Dendritic cell treated with granulocyte-macrophage colony-stimulating factor and Interleukin-4, amounts not matched to agents 40 ng/mL and 50 ng/mL, for 4 days (primary cell): ENCODE results near the gene SLC2A6.

Source experiments
- H3K27ac Mint-ChIP-seq: one replicate; pipeline ENCODE4 v1.8.0; 2022; ENCODE audit warnings: mild to moderate bottlenecking, mixed read lengths
- H3K27me3 Mint-ChIP-seq: one replicate; pipeline ENCODE4 v1.8.0; 2022; ENCODE audit warnings: mild to moderate bottlenecking, mixed read lengths
- H3K36me3 Mint-ChIP-seq: one replicate; pipeline ENCODE4 v1.8.0; 2022; ENCODE audit warnings: low read depth, mixed read lengths
- H3K4me1 Mint-ChIP-seq: one replicate; pipeline ENCODE4 v1.8.0; 2022; ENCODE audit warnings: low read depth, mixed read lengths
- H3K4me3 Mint-ChIP-seq: one replicate; pipeline ENCODE4 v1.8.0; 2022; ENCODE audit warnings: mild to moderate bottlenecking, moderate library complexity, mixed read lengths
- H3K9me3 Mint-ChIP-seq: one replicate; pipeline ENCODE4 v1.8.0; 2022; ENCODE audit warnings: mixed read lengths
- intact Hi-C: fragments of 100-400 bp; cut with micrococcal nuclease; formaldehyde crosslinking; loops from one replicate; pipeline ENCODE4 v1.15.0; 2022

Gene SLC2A6, protein sequence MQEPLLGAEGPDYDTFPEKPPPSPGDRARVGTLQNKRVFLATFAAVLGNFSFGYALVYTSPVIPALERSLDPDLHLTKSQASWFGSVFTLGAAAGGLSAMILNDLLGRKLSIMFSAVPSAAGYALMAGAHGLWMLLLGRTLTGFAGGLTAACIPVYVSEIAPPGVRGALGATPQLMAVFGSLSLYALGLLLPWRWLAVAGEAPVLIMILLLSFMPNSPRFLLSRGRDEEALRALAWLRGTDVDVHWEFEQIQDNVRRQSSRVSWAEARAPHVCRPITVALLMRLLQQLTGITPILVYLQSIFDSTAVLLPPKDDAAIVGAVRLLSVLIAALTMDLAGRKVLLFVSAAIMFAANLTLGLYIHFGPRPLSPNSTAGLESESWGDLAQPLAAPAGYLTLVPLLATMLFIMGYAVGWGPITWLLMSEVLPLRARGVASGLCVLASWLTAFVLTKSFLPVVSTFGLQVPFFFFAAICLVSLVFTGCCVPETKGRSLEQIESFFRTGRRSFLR

DNA sequence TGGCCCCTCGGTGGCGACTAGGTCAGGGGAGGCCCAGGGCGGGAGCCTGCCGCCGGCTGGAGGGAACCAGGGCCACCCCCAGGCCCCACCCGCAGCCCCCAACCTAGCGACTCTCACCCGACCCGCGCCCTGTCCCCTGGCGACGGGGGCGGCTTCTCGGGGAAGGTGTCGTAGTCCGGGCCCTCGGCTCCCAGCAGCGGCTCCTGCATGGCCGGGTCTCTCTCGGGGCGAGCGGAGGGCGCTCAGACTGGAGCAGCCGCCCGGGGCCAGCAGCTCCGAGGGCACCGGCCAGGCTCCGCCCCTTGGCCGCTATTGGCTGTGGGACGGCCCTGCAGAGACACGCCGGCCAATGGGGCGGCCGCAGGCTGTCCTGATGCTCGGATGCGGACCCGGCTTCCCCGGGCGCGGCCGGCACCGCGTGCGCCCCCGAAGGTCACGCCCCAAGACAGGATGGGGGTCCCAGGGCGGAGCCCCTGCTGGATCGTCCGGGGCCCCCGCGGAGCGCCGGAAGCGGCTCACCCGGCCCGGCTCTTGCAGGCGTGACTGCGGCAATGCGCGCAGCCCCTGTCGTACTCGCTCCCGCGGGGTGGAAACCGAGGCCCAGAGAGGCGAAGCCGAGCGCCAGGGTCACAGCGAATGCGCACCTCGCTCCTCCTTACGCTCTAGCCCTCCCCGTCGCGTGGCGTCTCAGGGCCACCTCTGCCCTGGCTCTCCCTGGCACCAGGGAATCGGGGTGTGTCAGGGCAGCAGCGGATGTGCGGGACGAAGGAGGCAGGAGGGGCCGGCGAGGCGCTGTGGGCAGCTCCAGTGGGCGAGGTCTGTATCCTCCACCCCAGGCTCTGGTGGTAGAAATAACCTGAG is at the start of gene SLC2A6:
Gene SLC2A6 (minus strand): TSS at position 249 of the 861 bp plus-strand sequence. CDS start 40 bp downstream, at position 209.
- peaks cover 39% of the 10 kb centered on the region for H3K27me3 Mint-ChIP-seq
- intact Hi-C loops: loop anchor here (2.0 to 5.0 kb wide), 2 partner anchors 20 to 122 kb away; partner anchors contain the start of genes CACFD1, SURF1 and SURF2
- peak within 1 kb of the TSS; percentile 86 for H3K4me3 Mint-ChIP-seq
- H3K27ac Mint-ChIP-seq: peak within 1 kb of the TSS; percentile 79
- peaks cover 37% of the 10 kb centered on the region for H3K36me3 Mint-ChIP-seq
- H3K9me3 Mint-ChIP-seq: no peaks in the 10 kb centered on the region
- H3K4me1 Mint-ChIP-seq: peaks cover 49% of the 10 kb centered on the region

- Mint-ChIP-seq H3K27ac (no peak overlapping the region), H3K4me3 (no peak overlapping the region), H3K36me3 (no peaks in the 10 kb centered on the region), H3K4me1 (peaks cover 5% of the 10 kb centered on the region), H3K27me3 (peaks cover 31% of the 10 kb centered on the region), H3K9me3 (no peaks in the 10 kb centered on the region)
- intact Hi-C loops: no loop called here
Observed at GRCh38 chr9:133528001-133528875, 49.3 kb upstream of the SLC2A6 start.

- intact Hi-C loops: no loop called here
- peaks cover 23% of the 10 kb centered on the region for H3K27me3 Mint-ChIP-seq
- H3K9me3 Mint-ChIP-seq: no peaks in the 10 kb centered on the region
- no peak overlapping the region for H3K27ac Mint-ChIP-seq
- no peaks in the 10 kb centered on the region for H3K36me3 Mint-ChIP-seq
- H3K4me3 Mint-ChIP-seq: no peak overlapping the region
- no peaks in the 10 kb centered on the region for H3K4me1 Mint-ChIP-seq
Observed at GRCh38 chr9:133527444-133527920, 48.6 kb upstream of the SLC2A6 start.

DNA sequence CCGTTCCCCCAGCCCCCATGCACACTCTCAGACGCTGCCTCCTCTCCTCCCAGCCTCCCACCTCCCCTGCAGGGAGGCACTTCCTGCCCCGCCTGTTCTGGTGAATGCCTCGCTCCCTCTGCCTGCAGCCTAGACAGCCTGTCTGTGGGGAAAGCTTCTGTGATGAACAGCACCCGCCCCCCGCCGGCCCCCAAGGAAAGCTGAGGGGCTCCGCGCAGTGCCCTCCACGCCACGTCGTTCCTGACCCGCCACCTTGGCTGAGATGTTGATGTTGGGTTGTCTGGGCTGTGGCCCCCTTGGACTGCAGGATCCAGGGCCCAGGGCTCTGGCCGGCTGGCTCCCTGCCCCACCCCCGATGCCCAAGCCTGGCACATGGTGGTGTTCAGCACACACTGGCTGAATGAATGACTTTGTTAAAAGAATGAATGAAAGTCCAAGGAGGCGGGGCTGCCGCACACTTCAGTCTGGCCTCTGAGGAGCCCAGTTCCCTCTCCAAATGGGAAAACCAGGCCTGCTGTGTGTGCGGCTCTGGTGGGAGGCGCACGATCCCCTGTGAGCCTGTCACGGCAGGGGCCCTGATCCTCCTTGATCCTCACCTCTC is 47.9 kb upstream of the SLC2A6 start:
- intact Hi-C loops: no loop called here

DNA sequence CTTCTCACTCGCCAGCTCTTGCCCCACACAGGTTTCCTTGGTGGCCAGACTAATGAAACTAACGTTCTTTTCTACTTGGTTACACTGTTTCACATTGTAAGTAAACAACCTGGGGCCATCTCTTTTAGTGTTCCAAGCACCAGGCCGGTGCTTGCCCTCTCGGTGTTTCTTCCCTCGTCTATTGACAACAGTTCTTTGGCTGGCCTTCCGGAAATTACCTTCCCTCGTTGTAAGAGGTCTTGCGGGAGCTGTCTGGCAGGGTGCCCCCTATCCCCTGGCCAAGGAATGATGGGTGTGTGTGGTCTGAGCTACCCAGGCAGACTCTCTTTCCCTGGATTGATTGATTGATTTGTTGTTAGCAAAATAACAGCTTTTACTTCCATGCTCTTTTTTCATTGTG is 46.8 kb upstream of the SLC2A6 start:
- intact Hi-C loops: no loop called here
- H3K27me3 Mint-ChIP-seq: peaks cover 14% of the 10 kb centered on the region

More for the DNA sequence above, 47.9 kb upstream of the SLC2A6 start:
- Mint-ChIP-seq H3K4me3 (no peak overlapping the region), H3K9me3 (no peaks in the 10 kb centered on the region), H3K4me1 (no peaks in the 10 kb centered on the region), H3K27me3 (peaks cover 17% of the 10 kb centered on the region), H3K27ac (no peak overlapping the region), H3K36me3 (no peaks in the 10 kb centered on the region)

GRCh38 chr9:133524679-133525228 is 45.9 kb upstream of the SLC2A6 start, which contains the start of gene MYMK:
Gene MYMK (minus strand): TSS chr9:133524959. CDS start chr9:133524844, 115 bp downstream.
- Mint-ChIP-seq H3K4me3 (no peak within 1 kb of the TSS), H3K9me3 (no peaks in the 10 kb centered on the region), H3K27me3 (peaks cover 14% of the 10 kb centered on the region), H3K36me3 (no peaks in the 10 kb centered on the region), H3K27ac (no peak within 1 kb of the TSS), H3K4me1 (no peaks in the 10 kb centered on the region)
- intact Hi-C loops: no loop called here

More for the DNA sequence above, 46.8 kb upstream of the SLC2A6 start:
- H3K9me3 Mint-ChIP-seq: no peaks in the 10 kb centered on the region
- H3K27ac Mint-ChIP-seq: no peak overlapping the region
- no peaks in the 10 kb centered on the region for H3K4me1 Mint-ChIP-seq
- no peak overlapping the region for H3K4me3 Mint-ChIP-seq
- H3K36me3 Mint-ChIP-seq: no peaks in the 10 kb centered on the region

- H3K27me3 Mint-ChIP-seq: peaks cover 14% of the 10 kb centered on the region
- intact Hi-C loops: no loop called here
- H3K36me3 Mint-ChIP-seq: no peaks in the 10 kb centered on the region
- H3K9me3 Mint-ChIP-seq: no peaks in the 10 kb centered on the region
- H3K4me1 Mint-ChIP-seq: no peaks in the 10 kb centered on the region
- no peak overlapping the region for H3K27ac Mint-ChIP-seq
- H3K4me3 Mint-ChIP-seq: no peak overlapping the region
Observed at GRCh38 chr9:133524146-133524545, 45.2 kb upstream of the SLC2A6 start.

DNA sequence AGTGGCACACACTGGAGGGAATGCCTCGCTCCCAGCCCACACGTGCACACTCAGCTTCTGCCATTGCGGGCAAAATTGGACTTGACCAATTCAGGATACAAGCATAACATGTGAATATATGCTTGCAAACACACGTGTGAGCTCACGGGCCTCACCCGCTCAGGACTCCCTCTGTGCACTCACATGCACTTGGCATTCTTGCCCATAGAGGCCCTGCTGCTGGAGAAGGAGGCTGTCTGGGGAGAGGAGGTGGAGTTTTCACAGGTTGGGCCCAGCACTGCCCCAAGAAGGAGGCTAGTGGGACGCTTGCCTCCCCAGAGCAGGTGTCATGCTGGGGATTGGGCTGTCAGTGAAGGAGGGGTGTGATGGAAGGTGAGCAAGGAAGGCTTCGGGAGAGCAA is 44.2 kb upstream of the SLC2A6 start:
- Mint-ChIP-seq H3K27ac (no peak overlapping the region), H3K36me3 (no peaks in the 10 kb centered on the region), H3K9me3 (no peaks in the 10 kb centered on the region), H3K27me3 (peaks cover 14% of the 10 kb centered on the region), H3K4me3 (no peak overlapping the region), H3K4me1 (no peaks in the 10 kb centered on the region)
- intact Hi-C loops: no loop called here

DNA sequence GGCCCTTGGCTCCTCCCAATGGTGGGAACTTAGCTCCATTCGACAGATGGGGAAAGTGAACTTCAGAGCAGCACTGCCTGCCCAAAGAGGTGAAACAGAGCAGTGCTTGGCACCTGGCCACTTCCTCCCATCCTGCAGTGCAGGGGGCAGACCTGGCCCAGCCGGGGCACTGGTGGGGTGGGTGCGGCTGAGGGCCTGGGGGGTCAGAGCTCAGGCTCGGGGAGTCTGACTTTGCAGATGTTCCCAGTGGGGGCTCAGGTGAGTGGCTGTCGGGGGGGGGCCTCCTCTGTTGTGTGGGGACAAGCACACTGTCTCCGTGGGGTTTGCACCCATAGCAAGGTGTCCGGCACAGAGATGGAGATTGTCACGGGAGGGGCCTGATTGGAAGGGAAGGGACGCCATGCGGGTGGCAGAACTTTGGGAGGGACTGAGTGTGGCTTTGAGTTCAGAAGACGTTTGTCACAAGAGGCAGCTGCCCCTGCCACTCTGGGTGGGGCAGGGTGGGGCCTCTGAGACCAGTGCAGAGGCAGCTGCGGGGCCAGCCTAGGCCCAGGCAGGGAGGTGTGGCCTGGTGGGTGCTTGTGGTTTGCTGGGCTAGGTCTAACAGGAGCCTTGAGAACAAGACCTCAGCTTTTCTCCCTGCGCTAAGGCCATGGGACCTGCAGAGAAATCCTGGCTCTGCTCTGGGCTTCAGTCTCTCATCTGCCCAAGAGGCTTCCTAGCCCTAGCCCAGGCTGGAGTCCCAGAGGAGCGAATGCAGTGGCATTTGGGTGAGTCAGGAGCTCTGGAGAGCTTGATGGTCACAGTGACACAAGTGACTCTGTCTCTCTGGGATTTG is 43.4 kb upstream of the SLC2A6 start:
- no peak overlapping the region for H3K27ac Mint-ChIP-seq
- H3K9me3 Mint-ChIP-seq: no peaks in the 10 kb centered on the region
- no peaks in the 10 kb centered on the region for H3K4me1 Mint-ChIP-seq
- H3K27me3 Mint-ChIP-seq: peaks cover 11% of the 10 kb centered on the region
- H3K4me3 Mint-ChIP-seq: no peak overlapping the region
- no peaks in the 10 kb centered on the region for H3K36me3 Mint-ChIP-seq
- intact Hi-C loops: no loop called here

- Mint-ChIP-seq H3K36me3 (no peaks in the 10 kb centered on the region), H3K4me1 (no peaks in the 10 kb centered on the region), H3K27ac (no peak overlapping the region), H3K27me3 (peaks cover 3% of the 10 kb centered on the region), H3K9me3 (no peaks in the 10 kb centered on the region), H3K4me3 (no peak overlapping the region)
- intact Hi-C loops: no loop called here
Observed at GRCh38 chr9:133521122-133522072, 42.5 kb upstream of the SLC2A6 start.

GRCh38 chr9:133520121-133520835 is 41.4 kb upstream of the SLC2A6 start:
- Mint-ChIP-seq H3K27ac (no peak overlapping the region), H3K27me3 (no peaks in the 10 kb centered on the region), H3K4me3 (no peak overlapping the region), H3K4me1 (no peaks in the 10 kb centered on the region), H3K9me3 (no peaks in the 10 kb centered on the region), H3K36me3 (no peaks in the 10 kb centered on the region)
- intact Hi-C loops: no loop called here
